GM23248 (cell line): ENCODE measurements around the gene PTPRU.

Experiments
- EZH2 ChIP-seq: fragments of 200-600 bp; sonication (generic); IDR thresholded peaks from 2 replicates; pipeline ENCODE4 v1.6.1; 2018; ENCODE audit warnings: antibody characterized with exemption, mild to moderate bottlenecking; ENCODE audit not compliant: insufficient read depth, poor library complexity, severe bottlenecking
- EZH2phosphoT487 ChIP-seq: fragments of 200-600 bp; sonication (generic); IDR thresholded peaks from 2 replicates; pipeline ENCODE4 v1.6.1; 2018; ENCODE audit warnings: antibody characterized with exemption, moderate library complexity, mild to moderate bottlenecking, low read depth; ENCODE audit not compliant: insufficient read depth

DNA sequence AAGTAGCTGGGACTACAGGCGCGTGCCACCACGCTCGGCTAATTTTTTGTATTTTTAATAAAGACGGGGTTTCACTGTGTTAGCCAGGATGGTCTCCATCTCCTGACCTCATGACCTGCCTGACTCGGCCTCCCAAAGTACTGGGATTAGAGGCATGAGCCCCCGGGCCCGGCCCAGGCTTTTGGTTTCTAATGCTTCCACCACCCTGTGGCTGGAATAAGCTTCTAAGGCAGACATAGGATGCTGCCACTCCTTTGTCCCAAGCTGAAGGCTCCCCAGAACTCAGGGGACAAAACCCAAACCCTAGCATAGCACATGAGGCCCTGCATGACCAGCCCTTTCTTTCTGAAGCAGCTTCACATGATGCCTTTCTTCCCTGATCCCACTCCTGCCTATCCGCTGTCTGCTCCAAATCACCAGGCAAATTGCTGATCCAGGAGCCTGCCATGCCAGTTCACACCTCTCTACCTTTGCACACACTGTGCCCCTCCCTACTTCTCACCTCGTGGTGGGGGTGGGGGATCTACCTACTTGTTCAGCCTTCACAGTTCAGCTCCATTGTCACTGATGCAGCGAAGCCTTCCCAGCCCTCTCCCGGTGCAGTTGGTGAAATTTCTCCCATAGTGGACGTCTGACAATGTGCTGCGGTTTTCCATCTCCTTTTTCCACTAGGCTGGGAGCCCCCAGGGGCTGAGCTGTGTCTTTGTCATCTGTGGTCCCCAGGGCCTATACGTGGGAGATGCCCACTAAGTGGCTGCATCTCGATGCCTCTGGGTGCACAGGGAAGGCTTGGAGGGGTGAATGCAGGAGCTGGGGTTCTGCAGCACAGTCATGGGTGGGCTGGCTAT is 6.9 kb downstream of the PTPRU start:
- TF ChIP-seq EZH2phosphoT487 (no peak), EZH2 (no peak)
